Thoracic aorta (tissue), 2 donors: ENCODE measurements around the gene UBXN10. TPM values are rescaled to one million over a fixed set of nuclear protein-coding genes. Genes with fewer than 3 reads are reported as not detected.

Source experiments
- ATAC-seq: fragments of 150-250 bp; one replicate; pipeline ENCODE4 v1.8.0; 2017; ENCODE audit warnings: low read depth; ENCODE audit not compliant: insufficient number of reproducible peaks, low FRiP score
- DNase-seq: peaks from one replicate; pipeline ENCODE4 v3.0.0-alpha.2; 2020; ENCODE audit warnings: low spot score
- H3K27ac ChIP-seq, 2 donors: fragments of 200-600 bp; sonication (generic); 1 replicate in 1 of 2; 2 replicates in 1 of 2; pipeline ENCODE4 v1.5.1; 2016; ENCODE audit warnings: mild to moderate bottlenecking in 2 of 2, moderate library complexity in 2 of 2
- H3K27me3 ChIP-seq: fragments of 200-600 bp; sonication (generic); replicated peaks from 2 replicates; pipeline ENCODE4 v1.6.0; 2016; ENCODE audit warnings: mild to moderate bottlenecking; ENCODE audit not compliant: insufficient read depth
- H3K36me3 ChIP-seq: fragments of 200-600 bp; sonication (generic); one replicate; pipeline ENCODE4 v1.5.1; 2016
- H3K4me1 ChIP-seq, 2 donors: fragments of 200-600 bp; sonication (generic); 1 replicate in 1 of 2; 2 replicates in 1 of 2; pipeline versions ENCODE4 v1.5.1 to v1.6.0; 2016; ENCODE audit warnings: low read depth in 2 of 2, mild to moderate bottlenecking in 1 of 2; ENCODE audit not compliant: control insufficient read depth in 1 of 2
- H3K4me3 ChIP-seq: fragments of 200-600 bp; sonication (generic); 2 replicates; pipeline ENCODE4 v1.5.1; 2016; ENCODE audit warnings: mild to moderate bottlenecking
- H3K9me3 ChIP-seq: fragments of 200-600 bp; sonication (generic); 2 replicates; pipeline ENCODE4 v1.5.1; 2016
- total RNA-seq, 2 donors: library from RNA; depleted of rRNA; stranded (reverse); fragments of >200 nt; gene quantifications; one replicate each; pipeline versions ENCODE4 v1.1.0 to v1.2.3, GENCODE V29; 2016
- TF ChIP-seq, protein P1 (sequence below): fragments of 200-600 bp; sonication (generic); IDR thresholded peaks from one replicate; pipeline ENCODE4 v1.5.1; 2019; ENCODE audit warnings: antibody characterized with exemption

The UBXN10 gene, protein sequence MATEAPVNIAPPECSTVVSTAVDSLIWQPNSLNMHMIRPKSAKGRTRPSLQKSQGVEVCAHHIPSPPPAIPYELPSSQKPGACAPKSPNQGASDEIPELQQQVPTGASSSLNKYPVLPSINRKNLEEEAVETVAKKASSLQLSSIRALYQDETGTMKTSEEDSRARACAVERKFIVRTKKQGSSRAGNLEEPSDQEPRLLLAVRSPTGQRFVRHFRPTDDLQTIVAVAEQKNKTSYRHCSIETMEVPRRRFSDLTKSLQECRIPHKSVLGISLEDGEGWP
- under 1 TPM; 0.28 to 0.68 TPM for total RNA-seq

DNA sequence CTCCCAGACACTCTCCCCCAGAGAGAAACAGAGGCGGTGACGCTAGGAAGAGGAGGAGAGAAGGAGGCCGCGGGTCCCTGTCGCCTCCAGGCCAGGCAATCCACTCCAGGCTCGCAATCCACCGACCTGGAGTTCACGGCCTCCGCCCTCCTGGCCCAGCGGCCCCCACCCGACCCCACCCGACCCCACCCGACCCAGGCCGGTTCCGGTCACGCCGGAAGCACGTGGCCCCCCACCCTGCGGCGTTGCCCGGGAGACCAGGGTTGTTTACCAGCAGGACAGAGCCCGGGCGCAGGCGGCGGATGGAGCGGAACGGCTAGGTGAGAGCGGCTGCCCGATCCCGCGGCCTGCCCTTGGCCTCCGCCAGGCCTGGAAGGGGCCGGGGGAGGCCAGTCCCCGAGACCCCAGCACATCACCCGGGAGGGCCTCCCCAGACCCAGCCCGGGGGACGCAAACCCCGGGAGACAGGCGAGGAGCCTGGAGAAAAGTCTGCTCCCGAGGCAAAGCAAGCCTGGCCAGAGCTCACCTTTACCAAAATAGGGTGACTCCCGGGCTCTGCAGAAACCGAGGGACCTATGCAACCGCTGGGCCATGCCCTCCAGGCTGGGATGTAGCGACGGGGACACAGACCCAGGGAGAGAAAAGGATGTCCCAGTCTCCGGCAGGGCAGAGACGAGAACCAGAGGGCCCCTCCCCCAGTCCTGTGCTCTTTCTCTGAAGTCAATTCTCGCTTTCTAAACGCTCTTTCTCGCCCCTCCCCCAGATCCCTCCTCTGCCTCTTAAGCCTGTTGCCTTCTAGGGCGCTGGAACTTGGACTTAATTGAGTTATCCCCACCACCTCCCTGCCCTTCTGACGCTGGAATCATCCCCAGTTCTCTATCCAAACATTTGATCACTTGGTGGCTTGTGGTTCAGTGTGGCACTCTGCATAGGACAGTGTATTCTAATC lies at the start of gene UBXN10, which contains the start of gene PLA2G2C:
UBXN10 (plus strand) TSS at position 263 of the 949 bp plus-strand sequence. CDS start 4,466 bp downstream, outside the sequence.
PLA2G2C (minus strand) TSS at position 685 of the 949 bp plus-strand sequence. CDS start 9,155 bp downstream, outside the sequence.
- no peaks in the 10 kb centered on the region for H3K36me3 ChIP-seq
- H3K27me3 ChIP-seq = no peaks in the 10 kb centered on the region
- no peak for DNase-seq
- no peak within 1 kb of the TSS for H3K27ac ChIP-seq
- peak within 1 kb of the TSS; percentile 63 for H3K4me3 ChIP-seq
- no peaks in the 10 kb centered on the region for H3K4me1 ChIP-seq
- TF ChIP-seq, protein P1, sequence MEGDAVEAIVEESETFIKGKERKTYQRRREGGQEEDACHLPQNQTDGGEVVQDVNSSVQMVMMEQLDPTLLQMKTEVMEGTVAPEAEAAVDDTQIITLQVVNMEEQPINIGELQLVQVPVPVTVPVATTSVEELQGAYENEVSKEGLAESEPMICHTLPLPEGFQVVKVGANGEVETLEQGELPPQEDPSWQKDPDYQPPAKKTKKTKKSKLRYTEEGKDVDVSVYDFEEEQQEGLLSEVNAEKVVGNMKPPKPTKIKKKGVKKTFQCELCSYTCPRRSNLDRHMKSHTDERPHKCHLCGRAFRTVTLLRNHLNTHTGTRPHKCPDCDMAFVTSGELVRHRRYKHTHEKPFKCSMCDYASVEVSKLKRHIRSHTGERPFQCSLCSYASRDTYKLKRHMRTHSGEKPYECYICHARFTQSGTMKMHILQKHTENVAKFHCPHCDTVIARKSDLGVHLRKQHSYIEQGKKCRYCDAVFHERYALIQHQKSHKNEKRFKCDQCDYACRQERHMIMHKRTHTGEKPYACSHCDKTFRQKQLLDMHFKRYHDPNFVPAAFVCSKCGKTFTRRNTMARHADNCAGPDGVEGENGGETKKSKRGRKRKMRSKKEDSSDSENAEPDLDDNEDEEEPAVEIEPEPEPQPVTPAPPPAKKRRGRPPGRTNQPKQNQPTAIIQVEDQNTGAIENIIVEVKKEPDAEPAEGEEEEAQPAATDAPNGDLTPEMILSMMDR = no peak
- no peak for ATAC-seq
- H3K9me3 ChIP-seq = no peaks in the 10 kb centered on the region

DNA sequence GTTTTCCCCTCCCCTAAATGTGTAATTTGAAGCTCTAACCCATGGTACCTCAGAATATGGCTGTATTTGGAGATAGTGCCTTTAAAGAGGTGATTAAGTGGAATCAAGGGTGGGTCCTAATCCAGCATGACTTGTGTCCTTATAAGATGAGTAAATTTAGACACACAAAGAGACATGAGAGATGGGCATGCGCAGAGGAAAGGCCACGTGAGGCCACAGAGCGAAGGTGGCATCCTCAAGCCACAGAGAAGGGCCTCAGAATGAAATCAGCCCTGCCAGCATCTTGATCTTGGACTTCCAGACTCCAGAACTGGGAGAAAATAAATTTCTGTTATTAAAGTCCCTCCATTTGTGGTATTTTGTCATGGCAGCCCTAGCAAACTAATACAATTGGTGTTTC lies 49.6 kb upstream of the UBXN10 start:
- TF ChIP-seq, protein P1 = no peak
- Histone ChIP-seq H3K27me3 (no peaks in the 10 kb centered on the region), H3K36me3 (no peaks in the 10 kb centered on the region), H3K4me3 (no peak overlapping the region), H3K9me3 (no peaks in the 10 kb centered on the region), H3K4me1 (no peaks in the 10 kb centered on the region), H3K27ac (no peak overlapping the region)
- DNase-seq = no peak
- ATAC-seq = no peak

DNA sequence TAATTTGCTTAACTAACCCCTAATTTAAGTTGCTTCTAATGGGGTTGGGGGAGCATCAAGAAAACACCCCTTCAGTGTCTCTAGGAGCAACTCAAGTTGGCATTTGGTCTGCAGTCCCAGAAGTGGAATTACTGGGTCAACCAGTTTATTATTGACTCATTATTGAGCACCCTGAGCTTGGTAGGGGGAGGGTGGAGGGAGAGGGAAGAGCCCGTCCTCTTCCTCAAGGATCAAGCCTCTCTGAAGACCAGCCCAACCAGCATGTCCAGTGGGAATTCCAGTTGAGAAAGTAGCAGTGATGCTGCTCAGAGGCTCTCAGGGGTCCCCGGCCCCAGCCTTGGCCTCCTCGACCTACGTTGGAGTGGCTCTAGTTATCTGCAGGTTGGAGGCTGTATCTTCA lies 48.8 kb upstream of the UBXN10 start:
- DNase-seq = no peak
- H3K4me1 ChIP-seq = no peaks in the 10 kb centered on the region
- H3K4me3 ChIP-seq = no peak overlapping the region
- H3K27ac ChIP-seq = no peak overlapping the region
- H3K27me3 ChIP-seq = no peaks in the 10 kb centered on the region
- TF ChIP-seq, protein P1 = no peak
- no peaks in the 10 kb centered on the region for H3K36me3 ChIP-seq
- H3K9me3 ChIP-seq = no peaks in the 10 kb centered on the region
- no peak for ATAC-seq

DNA sequence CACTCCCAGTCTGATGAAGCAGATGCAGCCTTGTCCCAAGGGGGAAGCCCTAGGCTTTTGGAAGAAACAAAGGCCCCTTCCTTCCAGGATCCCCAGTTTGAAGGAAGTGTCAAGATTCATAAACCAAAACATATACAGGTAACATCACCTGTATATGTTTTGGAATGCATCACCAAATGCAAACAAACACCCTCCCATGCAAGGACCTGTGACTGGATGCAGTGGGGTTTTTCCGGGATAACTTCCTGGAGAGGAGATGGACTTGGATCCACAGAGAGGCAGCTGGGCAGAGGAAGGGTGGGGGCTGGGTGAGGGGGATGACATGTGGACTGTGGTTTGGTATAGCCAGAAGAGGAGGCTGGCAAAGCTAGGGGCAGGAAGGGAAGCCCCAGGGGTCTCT lies 48.3 kb upstream of the UBXN10 start:
- DNase-seq = no peak
- Histone ChIP-seq H3K4me3 (no peak overlapping the region), H3K4me1 (no peaks in the 10 kb centered on the region), H3K27me3 (no peaks in the 10 kb centered on the region), H3K27ac (no peak overlapping the region), H3K9me3 (no peaks in the 10 kb centered on the region), H3K36me3 (no peaks in the 10 kb centered on the region)
- ATAC-seq = no peak
- TF ChIP-seq, protein P1 = no peak

DNA sequence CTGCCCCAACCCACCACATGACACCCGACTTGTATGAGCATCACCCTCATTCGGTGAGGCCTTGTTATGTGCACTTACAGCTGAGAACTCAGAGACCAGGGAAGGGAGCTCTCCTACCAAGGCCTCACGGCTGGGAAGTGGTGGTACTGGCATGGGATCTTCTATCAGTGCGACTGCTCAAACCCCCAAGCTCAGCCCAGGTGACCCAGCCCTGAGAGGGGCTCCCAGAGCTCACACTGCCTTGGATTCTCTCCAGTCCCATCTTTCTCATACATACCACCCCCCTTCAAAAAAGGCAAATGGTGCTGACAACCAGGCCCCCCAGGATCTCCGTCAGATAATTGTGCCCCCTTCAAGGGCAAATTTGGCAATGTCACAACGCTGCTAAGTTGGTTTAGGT lies 47.5 kb upstream of the UBXN10 start:
- ATAC-seq (no peak), DNase-seq (no peak)
- Histone ChIP-seq H3K36me3 (no peaks in the 10 kb centered on the region), H3K27ac (no peak overlapping the region), H3K9me3 (no peaks in the 10 kb centered on the region), H3K4me1 (no peaks in the 10 kb centered on the region), H3K4me3 (no peak overlapping the region), H3K27me3 (no peaks in the 10 kb centered on the region)
- TF ChIP-seq, protein P1 = no peak
